Heart left ventricle (tissue), 13 donors: ENCODE results near the gene CHST11.

Experiments
- CTCF ChIP-seq, 12 donors: fragments of 200-600 bp; sonication (generic) in 4 of 12; IDR thresholded peaks; one replicate each; pipeline versions ENCODE4 v1.5.0 to v1.8.0; 2018 to 2022; ENCODE audit warnings: antibody characterized with exemption in 12 of 12, mild to moderate bottlenecking in 5 of 12
- POLR2A ChIP-seq, 2 donors: fragments of 450-650 bp; IDR thresholded peaks; one replicate each; pipeline ENCODE4 v1.6.1; 2017; ENCODE audit warnings: antibody characterized with exemption in 2 of 2, mild to moderate bottlenecking in 2 of 2, moderate library complexity in 2 of 2
- donor health status: ischemic (EF 13 %, LVEDD 7.1; RV severe dilation, severe dysfunction).
- donor health status: DM: no; HTN: yes; CAD: no.
- donor health status: DM: no; HTN: no; CAD: no.
- donor health status: ischemic (EF 25% LVEDD 6.9; RV normal size, moderate dysfunction).
- donor health status: ischemic (EF 25% LVEDD 5.7; RV mildly dilated, moderate dysfunction).
- donor health status: ischemic (EF 35%, LVEDD 5.7; RV mildly dilated, moderate dysfunction).
- donor health status: nonischemic (EF 11% LVEDD 7.7; RV severe dilation, severe dysfunction).
- donor health status: DM: yes; HTN: yes; CAD: no.
- donor health status: PGD.
- donor health status: ischemic (EF 29% LVEDD 5.4; RV normal size, mild dysfunction).
- donor health status: nonischemic (EF 23%, LVEDD 6.1; RV moderate dilation, normal function).

GRCh38 chr12:104641862-104642261, 185.1 kb downstream of the CHST11 start:
- TF ChIP-seq CTCF (IDR thresholded peaks at IDR 0.05) (no peak), POLR2A (IDR thresholded peaks at IDR 0.05) (no peak)
